Measurements from ENCODE around the gene CSNK1G2. TPM values are rescaled to one million over a fixed set of nuclear protein-coding genes. Genes with fewer than 3 reads are reported as not detected.

The CSNK1G2 gene
- total and polyA plus RNA-seq, 2 experiments from 2014 or later = 39.6 to 147 TPM

DNA sequence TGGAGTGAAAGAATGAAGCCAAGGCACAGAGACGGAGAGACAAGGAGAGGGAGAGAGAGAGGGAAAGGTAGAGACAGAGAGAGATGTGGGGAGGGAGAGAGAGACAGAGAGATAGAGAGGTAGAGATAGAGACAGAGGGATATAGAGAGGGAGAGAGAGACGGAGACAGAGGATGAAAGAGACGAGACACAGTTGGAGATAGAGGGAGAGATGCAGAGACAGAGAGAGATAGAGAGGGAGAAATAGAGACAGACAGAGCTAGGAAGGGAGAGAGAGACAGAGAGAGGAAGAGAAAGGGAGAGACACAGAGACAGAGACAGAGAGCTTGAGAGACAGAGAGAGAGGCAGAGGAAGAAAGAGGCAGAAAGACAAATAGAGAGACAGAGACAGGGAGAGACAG, 4.5 kb upstream of the CSNK1G2 start (continued):
- TF ChIP-seq, protein P1, sequence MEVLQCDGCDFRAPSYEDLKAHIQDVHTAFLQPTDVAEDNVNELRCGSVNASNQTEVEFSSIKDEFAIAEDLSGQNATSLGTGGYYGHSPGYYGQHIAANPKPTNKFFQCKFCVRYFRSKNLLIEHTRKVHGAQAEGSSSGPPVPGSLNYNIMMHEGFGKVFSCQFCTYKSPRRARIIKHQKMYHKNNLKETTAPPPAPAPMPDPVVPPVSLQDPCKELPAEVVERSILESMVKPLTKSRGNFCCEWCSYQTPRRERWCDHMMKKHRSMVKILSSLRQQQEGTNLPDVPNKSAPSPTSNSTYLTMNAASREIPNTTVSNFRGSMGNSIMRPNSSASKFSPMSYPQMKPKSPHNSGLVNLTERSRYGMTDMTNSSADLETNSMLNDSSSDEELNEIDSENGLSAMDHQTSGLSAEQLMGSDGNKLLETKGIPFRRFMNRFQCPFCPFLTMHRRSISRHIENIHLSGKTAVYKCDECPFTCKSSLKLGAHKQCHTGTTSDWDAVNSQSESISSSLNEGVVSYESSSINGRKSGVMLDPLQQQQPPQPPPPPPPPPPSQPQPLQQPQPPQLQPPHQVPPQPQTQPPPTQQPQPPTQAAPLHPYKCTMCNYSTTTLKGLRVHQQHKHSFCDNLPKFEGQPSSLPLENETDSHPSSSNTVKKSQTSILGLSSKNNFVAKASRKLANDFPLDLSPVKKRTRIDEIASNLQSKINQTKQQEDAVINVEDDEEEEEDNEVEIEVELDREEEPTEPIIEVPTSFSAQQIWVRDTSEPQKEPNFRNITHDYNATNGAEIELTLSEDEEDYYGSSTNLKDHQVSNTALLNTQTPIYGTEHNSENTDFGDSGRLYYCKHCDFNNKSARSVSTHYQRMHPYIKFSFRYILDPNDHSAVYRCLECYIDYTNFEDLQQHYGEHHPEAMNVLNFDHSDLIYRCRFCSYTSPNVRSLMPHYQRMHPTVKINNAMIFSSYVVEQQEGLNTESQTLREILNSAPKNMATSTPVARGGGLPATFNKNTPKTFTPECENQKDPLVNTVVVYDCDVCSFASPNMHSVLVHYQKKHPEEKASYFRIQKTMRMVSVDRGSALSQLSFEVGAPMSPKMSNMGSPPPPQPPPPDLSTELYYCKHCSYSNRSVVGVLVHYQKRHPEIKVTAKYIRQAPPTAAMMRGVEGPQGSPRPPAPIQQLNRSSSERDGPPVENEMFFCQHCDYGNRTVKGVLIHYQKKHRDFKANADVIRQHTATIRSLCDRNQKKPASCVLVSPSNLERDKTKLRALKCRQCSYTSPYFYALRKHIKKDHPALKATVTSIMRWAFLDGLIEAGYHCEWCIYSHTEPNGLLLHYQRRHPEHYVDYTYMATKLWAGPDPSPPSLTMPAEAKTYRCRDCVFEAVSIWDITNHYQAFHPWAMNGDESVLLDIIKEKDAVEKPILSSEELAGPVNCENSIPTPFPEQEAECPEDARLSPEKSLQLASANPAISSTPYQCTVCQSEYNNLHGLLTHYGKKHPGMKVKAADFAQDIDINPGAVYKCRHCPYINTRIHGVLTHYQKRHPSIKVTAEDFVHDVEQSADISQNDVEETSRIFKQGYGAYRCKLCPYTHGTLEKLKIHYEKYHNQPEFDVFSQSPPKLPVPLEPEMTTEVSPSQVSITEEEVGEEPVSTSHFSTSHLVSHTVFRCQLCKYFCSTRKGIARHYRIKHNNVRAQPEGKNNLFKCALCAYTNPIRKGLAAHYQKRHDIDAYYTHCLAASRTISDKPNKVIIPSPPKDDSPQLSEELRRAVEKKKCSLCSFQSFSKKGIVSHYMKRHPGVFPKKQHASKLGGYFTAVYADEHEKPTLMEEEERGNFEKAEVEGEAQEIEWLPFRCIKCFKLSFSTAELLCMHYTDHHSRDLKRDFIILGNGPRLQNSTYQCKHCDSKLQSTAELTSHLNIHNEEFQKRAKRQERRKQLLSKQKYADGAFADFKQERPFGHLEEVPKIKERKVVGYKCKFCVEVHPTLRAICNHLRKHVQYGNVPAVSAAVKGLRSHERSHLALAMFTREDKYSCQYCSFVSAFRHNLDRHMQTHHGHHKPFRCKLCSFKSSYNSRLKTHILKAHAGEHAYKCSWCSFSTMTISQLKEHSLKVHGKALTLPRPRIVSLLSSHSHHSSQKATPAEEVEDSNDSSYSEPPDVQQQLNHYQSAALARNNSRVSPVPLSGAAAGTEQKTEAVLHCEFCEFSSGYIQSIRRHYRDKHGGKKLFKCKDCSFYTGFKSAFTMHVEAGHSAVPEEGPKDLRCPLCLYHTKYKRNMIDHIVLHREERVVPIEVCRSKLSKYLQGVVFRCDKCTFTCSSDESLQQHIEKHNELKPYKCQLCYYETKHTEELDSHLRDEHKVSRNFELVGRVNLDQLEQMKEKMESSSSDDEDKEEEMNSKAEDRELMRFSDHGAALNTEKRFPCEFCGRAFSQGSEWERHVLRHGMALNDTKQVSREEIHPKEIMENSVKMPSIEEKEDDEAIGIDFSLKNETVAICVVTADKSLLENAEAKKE (CRISPR knock-in tag; IDR thresholded peaks at IDR 0.05) = no peak
- TF ChIP-seq ZNF331 (CRISPR knock-in tag; IDR thresholded peaks at IDR 0.05; ENCODE audit: low read depth) = no peak
- no peak for TF ChIP-seq NANOG (IDR thresholded peaks at IDR 0.05; ENCODE audit: borderline replicate concordance)
- TF ChIP-seq, protein P2, sequence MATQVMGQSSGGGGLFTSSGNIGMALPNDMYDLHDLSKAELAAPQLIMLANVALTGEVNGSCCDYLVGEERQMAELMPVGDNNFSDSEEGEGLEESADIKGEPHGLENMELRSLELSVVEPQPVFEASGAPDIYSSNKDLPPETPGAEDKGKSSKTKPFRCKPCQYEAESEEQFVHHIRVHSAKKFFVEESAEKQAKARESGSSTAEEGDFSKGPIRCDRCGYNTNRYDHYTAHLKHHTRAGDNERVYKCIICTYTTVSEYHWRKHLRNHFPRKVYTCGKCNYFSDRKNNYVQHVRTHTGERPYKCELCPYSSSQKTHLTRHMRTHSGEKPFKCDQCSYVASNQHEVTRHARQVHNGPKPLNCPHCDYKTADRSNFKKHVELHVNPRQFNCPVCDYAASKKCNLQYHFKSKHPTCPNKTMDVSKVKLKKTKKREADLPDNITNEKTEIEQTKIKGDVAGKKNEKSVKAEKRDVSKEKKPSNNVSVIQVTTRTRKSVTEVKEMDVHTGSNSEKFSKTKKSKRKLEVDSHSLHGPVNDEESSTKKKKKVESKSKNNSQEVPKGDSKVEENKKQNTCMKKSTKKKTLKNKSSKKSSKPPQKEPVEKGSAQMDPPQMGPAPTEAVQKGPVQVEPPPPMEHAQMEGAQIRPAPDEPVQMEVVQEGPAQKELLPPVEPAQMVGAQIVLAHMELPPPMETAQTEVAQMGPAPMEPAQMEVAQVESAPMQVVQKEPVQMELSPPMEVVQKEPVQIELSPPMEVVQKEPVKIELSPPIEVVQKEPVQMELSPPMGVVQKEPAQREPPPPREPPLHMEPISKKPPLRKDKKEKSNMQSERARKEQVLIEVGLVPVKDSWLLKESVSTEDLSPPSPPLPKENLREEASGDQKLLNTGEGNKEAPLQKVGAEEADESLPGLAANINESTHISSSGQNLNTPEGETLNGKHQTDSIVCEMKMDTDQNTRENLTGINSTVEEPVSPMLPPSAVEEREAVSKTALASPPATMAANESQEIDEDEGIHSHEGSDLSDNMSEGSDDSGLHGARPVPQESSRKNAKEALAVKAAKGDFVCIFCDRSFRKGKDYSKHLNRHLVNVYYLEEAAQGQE (IDR thresholded peaks at IDR 0.05; ENCODE audit: unreplicated experiment) = no peak

DNA sequence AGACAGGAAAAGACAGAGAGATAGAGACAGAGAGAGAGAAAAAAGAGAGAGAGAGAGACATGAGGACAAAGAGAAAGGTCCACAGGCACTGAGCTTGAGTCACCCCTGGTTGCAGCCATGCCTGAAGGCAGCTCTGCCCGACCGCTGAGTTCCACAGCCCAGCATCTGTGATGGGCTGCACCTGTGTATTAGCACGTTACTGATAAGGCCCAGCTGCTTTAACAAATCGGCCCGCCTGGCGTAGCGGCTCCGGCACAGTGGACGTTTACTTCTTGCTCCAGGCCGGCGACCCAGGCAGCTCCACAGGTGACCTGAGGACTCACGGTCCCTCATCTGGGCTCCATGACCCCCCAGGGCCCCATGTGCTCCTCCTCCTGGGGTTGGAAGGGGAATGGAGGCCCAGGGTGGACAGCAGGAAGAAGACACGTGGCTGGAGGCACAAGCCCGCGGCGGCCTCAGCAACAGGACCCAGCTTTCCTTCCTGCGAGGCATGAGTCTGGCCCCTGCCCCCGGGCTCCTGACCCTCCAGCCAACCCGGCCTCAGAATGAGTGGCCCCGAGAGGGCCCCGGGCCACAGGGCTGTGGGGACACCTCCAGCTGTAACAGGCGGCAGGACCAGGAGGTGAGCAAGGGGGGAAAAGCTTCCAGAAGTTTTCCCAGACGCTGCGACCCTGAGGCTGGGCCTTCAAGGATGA, 3.9 kb upstream of the CSNK1G2 start:
- Histone ChIP-seq H2AFZ (no peak overlapping the region), H3K79me2 (replicated peaks; ENCODE audit: insufficient read depth) (peaks cover 3% of the 10 kb centered on the region), H3K4me3 (no peak overlapping the region), H3K36me3 (ENCODE audit: insufficient read depth) (no peaks in the 10 kb centered on the region), H3K9me2 (ENCODE audit: insufficient read depth) (no peaks in the 10 kb centered on the region), H3K27ac (ENCODE audit: low read depth) (no peak overlapping the region), H3K4me2 (no peak overlapping the region), H3K27me3 (ENCODE audit: insufficient read depth) (no peaks in the 10 kb centered on the region), H4K20me1 (replicated peaks; ENCODE audit: insufficient read depth) (no peaks in the 10 kb centered on the region; the same call in 1 of the 2 replicates), H3K4me1 (ENCODE audit: insufficient read depth) (peaks cover 8% of the 10 kb centered on the region; the same call in 1 of the 2 replicates), H3F3A (replicated peaks; ENCODE audit: low read depth) (peaks cover 7% of the 10 kb centered on the region)
- H3K36me3 Mint-ChIP-seq (ENCODE audit: low read depth) = peaks cover 2% of the 10 kb centered on the region; the same call in 2 of the 3 replicates
- ATAC-seq (no peak), DNase-seq (ENCODE audit: low spot score) (no peak)
- H3K4me1 Mint-ChIP-seq = peaks cover 6% of the 10 kb centered on the region
- peaks cover 13% of the 10 kb centered on the region; the same call in 2 of the 3 replicates for H3K9me3 Mint-ChIP-seq
- H3K27ac Mint-ChIP-seq = no peak overlapping the region; the same call in 1 of the 2 replicates
- H3K4me3 Mint-ChIP-seq = no peak overlapping the region; the same call in 2 of the 3 replicates
- H3K27me3 Mint-ChIP-seq (ENCODE audit: insufficient read depth, low read depth, poor library complexity) = peaks cover 18% of the 10 kb centered on the region
- TF ChIP-seq, protein P2 (IDR thresholded peaks at IDR 0.05; ENCODE audit: unreplicated experiment) = no peak
- TF ChIP-seq, protein P3, sequence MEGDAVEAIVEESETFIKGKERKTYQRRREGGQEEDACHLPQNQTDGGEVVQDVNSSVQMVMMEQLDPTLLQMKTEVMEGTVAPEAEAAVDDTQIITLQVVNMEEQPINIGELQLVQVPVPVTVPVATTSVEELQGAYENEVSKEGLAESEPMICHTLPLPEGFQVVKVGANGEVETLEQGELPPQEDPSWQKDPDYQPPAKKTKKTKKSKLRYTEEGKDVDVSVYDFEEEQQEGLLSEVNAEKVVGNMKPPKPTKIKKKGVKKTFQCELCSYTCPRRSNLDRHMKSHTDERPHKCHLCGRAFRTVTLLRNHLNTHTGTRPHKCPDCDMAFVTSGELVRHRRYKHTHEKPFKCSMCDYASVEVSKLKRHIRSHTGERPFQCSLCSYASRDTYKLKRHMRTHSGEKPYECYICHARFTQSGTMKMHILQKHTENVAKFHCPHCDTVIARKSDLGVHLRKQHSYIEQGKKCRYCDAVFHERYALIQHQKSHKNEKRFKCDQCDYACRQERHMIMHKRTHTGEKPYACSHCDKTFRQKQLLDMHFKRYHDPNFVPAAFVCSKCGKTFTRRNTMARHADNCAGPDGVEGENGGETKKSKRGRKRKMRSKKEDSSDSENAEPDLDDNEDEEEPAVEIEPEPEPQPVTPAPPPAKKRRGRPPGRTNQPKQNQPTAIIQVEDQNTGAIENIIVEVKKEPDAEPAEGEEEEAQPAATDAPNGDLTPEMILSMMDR (conservative IDR thresholded peaks at IDR 0.05; ENCODE audit: low read depth in 2 of 2) = no peak
- TF ChIP-seq JUNB (IDR thresholded peaks at IDR 0.05; ENCODE audit: unreplicated experiment) = no peak

Measured in GM23338 (cell line).